Transverse colon (tissue), 4 donors: ENCODE measurements around the gene ISCA1. TPM values are rescaled to one million over a fixed set of nuclear protein-coding genes. Genes with fewer than 3 reads are reported as not detected.

ENCODE experiments used
- DNase-seq: peaks from one replicate; pipeline ENCODE4 v3.0.0-alpha.2; 2019
- H3K27ac ChIP-seq, 4 donors: fragments of 200-600 bp; sonication (generic); 2 replicates each; pipeline ENCODE4 v1.5.1; 2016 to 2018; ENCODE audit warnings: inconsistent platforms in 4 of 4
- H3K27me3 ChIP-seq: fragments of 200-600 bp; sonication (generic); 2 replicates; pipeline ENCODE4 v1.5.1; 2017; ENCODE audit warnings: inconsistent platforms
- H3K36me3 ChIP-seq, 4 donors: fragments of 200-600 bp; sonication (generic); 2 replicates each; pipeline ENCODE4 v1.5.1; 2017 to 2019; ENCODE audit warnings: inconsistent platforms in 4 of 4
- H3K4me1 ChIP-seq, 4 donors: fragments of 200-600 bp; sonication (generic); 2 replicates each; pipeline ENCODE4 v1.5.1; 2017 to 2020; ENCODE audit warnings: inconsistent platforms in 4 of 4
- H3K4me3 ChIP-seq, 4 donors: fragments of 200-600 bp; sonication (generic); 1 replicate in 1 of 4; 2 replicates in 3 of 4; pipeline versions ENCODE4 v1.5.1 to v1.6.1; 2017 to 2019; ENCODE audit warnings: inconsistent platforms in 4 of 4
- H3K9me3 ChIP-seq, 2 donors: fragments of 200-600 bp; sonication (generic); 2 replicates each; pipeline ENCODE4 v1.5.1; 2017 to 2019; ENCODE audit warnings: inconsistent platforms in 2 of 2
- EP300 ChIP-seq: sonication (generic); formaldehyde crosslinking; IDR thresholded peaks from one replicate; pipeline ENCODE4 v1.6.1; 2017; ENCODE audit warnings: antibody characterized with exemption, low read depth
- POLR2A ChIP-seq: fragments of 450-650 bp; IDR thresholded peaks from one replicate; pipeline ENCODE4 v1.6.1; 2016; ENCODE audit warnings: antibody characterized with exemption, mild to moderate bottlenecking, moderate library complexity
- POLR2AphosphoS5 ChIP-seq, 3 donors: sonication (generic); formaldehyde crosslinking; IDR thresholded peaks; one replicate each; pipeline ENCODE4 v1.6.1; 2016; ENCODE audit warnings: antibody characterized with exemption in 3 of 3
- WGBS, 2 donors: methylation state at CpG; one replicate each; pipeline ENCODE4 v1.1.5; 2018; ENCODE audit warnings: low coverage in 1 of 2; 5-methylcytosine and 5-hydroxymethylcytosine counted together
- in situ Hi-C, 4 donors: fragments of 200-750 bp; cut with MboI; loops; one replicate each; pipeline versions ENCODE4 v1.15.0 to v1.15.1; 2017; ENCODE audit warnings: low sequenced_read_pairs in 3 of 4, low pct_ligation_motif_present in 1 of 4, low pct_unique_long_range_greater_than_20kb in 1 of 4
- intact Hi-C: fragments of 100-400 bp; cut with DNase I; formaldehyde crosslinking; loops from one replicate; pipeline ENCODE4 v1.15.1; 2023; ENCODE audit warnings: low total_unique reads
- total RNA-seq, 4 donors: library from RNA; depleted of rRNA; stranded (reverse); fragments of >200 nt; gene quantifications; one replicate each; pipeline ENCODE4 v1.1.0, GENCODE V29; 2016
- TF ChIP-seq, protein P1 (sequence below), 5 experiments: fragments of 200-600 bp in 3 of 5; fragments of 450-650 bp in 2 of 5; sonication (generic) in 3 of 5; IDR thresholded peaks; 1 replicate in 2 of 5; 2 replicates in 3 of 5; pipeline ENCODE4 v1.5.1; 2016 to 2017; ENCODE audit warnings: antibody characterized with exemption in 5 of 5, inconsistent platforms in 3 of 5, mild to moderate bottlenecking in 2 of 5, moderate library complexity in 1 of 5

Gene ISCA1
- total RNA-seq, 4 donors from 2014 or later, result 2.2 to 38.4 (median 29.4) TPM

DNA sequence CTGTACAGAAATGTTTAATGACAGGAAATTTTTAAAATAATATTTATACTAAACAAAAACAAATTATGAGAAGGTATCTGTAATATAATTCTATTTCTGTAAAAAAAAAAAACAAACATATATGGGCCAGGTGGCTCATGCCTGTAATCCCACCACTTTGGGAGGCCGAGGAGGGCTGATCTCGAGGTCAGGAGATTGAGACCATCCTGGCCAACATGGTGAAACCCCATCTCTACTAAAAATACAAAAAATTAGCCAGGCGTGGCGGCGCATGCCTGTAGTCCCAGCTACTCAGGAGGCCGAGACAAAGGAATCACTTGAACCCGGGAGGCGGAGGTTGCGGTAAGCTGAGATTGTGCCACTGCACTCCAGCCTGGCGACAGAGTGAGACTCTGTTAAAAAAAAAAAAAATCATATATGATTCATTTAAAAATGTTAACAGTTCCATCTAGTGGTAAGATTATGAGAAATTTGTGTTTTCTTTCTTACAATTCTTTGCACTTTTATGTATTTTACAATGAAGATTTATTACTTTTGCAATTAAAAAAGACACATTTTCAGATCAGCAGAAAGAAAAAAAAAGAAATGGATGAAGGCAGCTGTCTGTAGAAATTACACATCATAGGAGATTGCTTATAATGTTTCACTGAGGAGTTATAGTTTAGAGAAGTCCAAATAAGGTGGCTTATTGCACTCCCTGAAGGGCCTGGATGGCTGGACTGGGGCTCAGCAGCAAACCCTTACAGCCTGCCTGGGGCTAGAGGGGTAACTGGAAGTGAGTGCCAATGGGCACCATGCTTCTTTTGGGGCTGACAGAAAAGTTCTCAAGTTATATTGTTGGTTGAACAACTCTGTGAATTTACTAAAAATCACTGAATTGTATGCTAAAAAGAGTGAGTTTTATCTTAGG lies 43.2 kb downstream of the ISCA1 start:
- peaks cover 0 to 7% (median 4%) of the 10 kb centered on the region in 4 donors for H3K4me1 ChIP-seq
- no peak for TF ChIP-seq EP300
- TF ChIP-seq POLR2AphosphoS5 (IDR thresholded peaks at IDR 0.05), result no peak
- TF ChIP-seq POLR2A, result no peak
- TF ChIP-seq, protein P1, sequence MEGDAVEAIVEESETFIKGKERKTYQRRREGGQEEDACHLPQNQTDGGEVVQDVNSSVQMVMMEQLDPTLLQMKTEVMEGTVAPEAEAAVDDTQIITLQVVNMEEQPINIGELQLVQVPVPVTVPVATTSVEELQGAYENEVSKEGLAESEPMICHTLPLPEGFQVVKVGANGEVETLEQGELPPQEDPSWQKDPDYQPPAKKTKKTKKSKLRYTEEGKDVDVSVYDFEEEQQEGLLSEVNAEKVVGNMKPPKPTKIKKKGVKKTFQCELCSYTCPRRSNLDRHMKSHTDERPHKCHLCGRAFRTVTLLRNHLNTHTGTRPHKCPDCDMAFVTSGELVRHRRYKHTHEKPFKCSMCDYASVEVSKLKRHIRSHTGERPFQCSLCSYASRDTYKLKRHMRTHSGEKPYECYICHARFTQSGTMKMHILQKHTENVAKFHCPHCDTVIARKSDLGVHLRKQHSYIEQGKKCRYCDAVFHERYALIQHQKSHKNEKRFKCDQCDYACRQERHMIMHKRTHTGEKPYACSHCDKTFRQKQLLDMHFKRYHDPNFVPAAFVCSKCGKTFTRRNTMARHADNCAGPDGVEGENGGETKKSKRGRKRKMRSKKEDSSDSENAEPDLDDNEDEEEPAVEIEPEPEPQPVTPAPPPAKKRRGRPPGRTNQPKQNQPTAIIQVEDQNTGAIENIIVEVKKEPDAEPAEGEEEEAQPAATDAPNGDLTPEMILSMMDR (IDR thresholded peaks at IDR 0.05), result peak in 1 of 5 experiments; percentile 13
- WGBS, 2 donors, result 53 to 60% methylated on average over 10 of the region's 10 CpGs
- no peaks in the 10 kb centered on the region for H3K9me3 ChIP-seq
- no peaks in the 10 kb centered on the region for H3K36me3 ChIP-seq
- intact Hi-C loops (no loop called here), in situ Hi-C loops (no loop called here)
- no peak for DNase-seq
- H3K27me3 ChIP-seq, result no peaks in the 10 kb centered on the region
- H3K27ac ChIP-seq, result no peak overlapping the region
- H3K4me3 ChIP-seq, result no peak overlapping the region

DNA sequence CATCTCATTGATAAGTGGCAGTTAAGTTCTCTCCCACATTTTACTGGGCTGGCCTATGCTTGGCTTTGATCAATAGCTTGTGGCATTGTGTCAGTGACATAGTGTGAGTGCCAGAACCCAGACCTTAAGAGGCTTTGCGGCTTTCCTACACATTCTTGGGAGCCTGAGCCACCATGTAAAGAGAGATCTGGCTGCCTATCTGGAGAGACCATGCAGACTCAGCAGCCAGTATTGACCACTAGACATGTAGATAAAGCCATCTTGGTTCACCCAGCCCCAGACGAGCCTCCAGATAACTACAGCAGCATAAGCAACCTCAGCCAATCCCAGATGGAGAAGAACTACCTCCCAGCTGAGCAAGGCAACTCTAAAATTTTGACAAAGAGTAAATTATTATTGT lies 51.5 kb downstream of the ISCA1 start:
- H3K36me3 ChIP-seq, result no peaks in the 10 kb centered on the region
- H3K4me1 ChIP-seq, result no peaks in the 10 kb centered on the region
- intact Hi-C loops, result no loop called here
- TF ChIP-seq, protein P1 (IDR thresholded peaks at IDR 0.05), result no peak
- no peak for TF ChIP-seq EP300
- TF ChIP-seq POLR2AphosphoS5 (IDR thresholded peaks at IDR 0.05), result no peak
- no peak for TF ChIP-seq POLR2A
- WGBS, 2 donors, result 60 to 85% methylated on average over 1 to 2 of the region's 2 CpGs
- no peak overlapping the region for H3K4me3 ChIP-seq
- in situ Hi-C loops, result no loop called here
- DNase-seq, result no peak
- H3K27ac ChIP-seq, result no peak overlapping the region
- H3K27me3 ChIP-seq, result no peaks in the 10 kb centered on the region
- no peaks in the 10 kb centered on the region for H3K9me3 ChIP-seq

GRCh38 chr9:86222667-86223066 lies 59.7 kb downstream of the ISCA1 start:
- WGBS, 2 donors, result 88 to 100% methylated on average over 3 to 4 of the region's 4 CpGs
- in situ Hi-C loops, result no loop called here

DNA sequence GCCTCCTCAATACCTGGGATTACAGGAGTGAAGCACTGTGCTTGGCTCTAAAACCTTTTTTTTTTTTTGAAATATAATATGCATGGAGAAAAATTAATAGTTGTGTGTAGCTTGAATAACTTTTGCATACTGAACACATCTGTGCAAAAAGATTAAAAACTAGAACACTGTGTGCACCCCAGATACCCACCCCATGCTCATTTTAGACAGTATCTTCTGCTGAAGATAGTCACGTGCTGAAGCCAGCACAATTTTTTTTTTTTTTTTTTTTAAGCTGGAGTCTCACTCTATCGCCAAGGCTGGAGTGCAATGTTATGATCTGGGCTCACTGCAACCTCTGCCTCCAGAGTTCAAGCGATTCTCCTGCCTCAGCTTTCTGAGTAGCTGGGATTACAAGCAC lies 62.7 kb downstream of the ISCA1 start:
- 73 to 83% methylated on average over 2 to 3 of the region's 3 CpGs for WGBS, 2 donors
- intact Hi-C loops (no loop called here), in situ Hi-C loops (no loop called here)
- TF ChIP-seq POLR2A, result no peak
- no peak overlapping the region for H3K27ac ChIP-seq
- H3K4me1 ChIP-seq, result no peaks in the 10 kb centered on the region
- H3K4me3 ChIP-seq, result no peak overlapping the region
- H3K36me3 ChIP-seq, result no peaks in the 10 kb centered on the region
- no peak for DNase-seq
- H3K27me3 ChIP-seq, result no peaks in the 10 kb centered on the region
- no peaks in the 10 kb centered on the region for H3K9me3 ChIP-seq

More at GRCh38 chr9:86222667-86223066, 59.7 kb downstream of the ISCA1 start:
- H3K27me3 ChIP-seq, result no peaks in the 10 kb centered on the region
- no peaks in the 10 kb centered on the region for H3K9me3 ChIP-seq
- H3K4me3 ChIP-seq, result no peak overlapping the region
- H3K36me3 ChIP-seq, result no peaks in the 10 kb centered on the region
- intact Hi-C loops, result no loop called here
- no peaks in the 10 kb centered on the region for H3K4me1 ChIP-seq
- TF ChIP-seq, protein P1 (IDR thresholded peaks at IDR 0.05), result no peak
- no peak overlapping the region for H3K27ac ChIP-seq
- DNase-seq, result no peak
